Right ventricle myocardium inferior (tissue), 1 donor: Measurements from ENCODE around the gene VOPP1. TPM values are rescaled to one million over a fixed set of nuclear protein-coding genes. Genes with fewer than 3 reads are reported as not detected.

Experiments used
- ATAC-seq: fragments of 200-7000 bp; cut with Tn5 transposase; one replicate; pipeline ENCODE4 v1.9.1; 2020; ENCODE audit warnings: mild to moderate bottlenecking, moderate library complexity
- DNase-seq: peaks from one replicate; pipeline ENCODE4 v3.0.0; 2021; ENCODE audit errors: missing footprints
- intact Hi-C: fragments of 100-400 bp; cut with DNase I; formaldehyde crosslinking; loops from one replicate; pipeline ENCODE4 v1.11.0; 2022
- total RNA-seq: library from RNA; stranded (reverse); fragmentation: NEBNext Ultra II Directional; extraction: Animal tissue kit (Norgen Biotek cat#: 25700); gene quantifications from one replicate; pipeline ENCODE4 v1.2.1, GENCODE V29; 2021
- donor health status: DM: no; HTN: yes; CAD: no; lungs with severe emphysema.

Gene VOPP1
- total RNA-seq, 1 donor from 2014 or later = 23.1 TPM

DNA sequence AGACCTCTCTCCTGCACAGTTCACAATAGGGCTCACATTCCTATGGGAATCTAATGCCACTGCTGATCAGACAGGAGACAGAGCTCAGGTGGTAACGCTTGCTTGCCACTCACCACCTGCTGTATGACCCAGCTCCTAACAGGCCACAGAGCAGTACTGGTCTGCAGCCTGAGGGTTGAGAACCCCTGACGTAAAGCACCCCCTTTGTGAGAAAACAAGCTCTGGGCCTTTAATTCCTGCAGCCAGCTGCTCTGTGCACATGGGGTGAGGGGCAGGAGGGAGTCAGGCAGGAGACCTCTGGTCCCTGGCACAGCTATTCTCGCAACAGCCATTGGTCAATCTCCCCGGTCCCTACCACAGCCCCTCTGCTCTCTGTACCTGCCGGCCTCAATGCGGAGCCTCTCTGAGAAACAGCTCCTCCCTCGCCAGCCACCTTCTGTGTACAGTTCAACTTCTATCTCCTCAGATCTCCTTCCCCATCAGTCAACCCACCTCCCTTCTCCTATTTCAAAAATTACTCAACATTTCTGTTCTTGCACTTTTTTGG lies 105.2 kb downstream of the VOPP1 start:
- ATAC-seq (peak; percentile 8), DNase-seq (no peak)
- intact Hi-C loops = no loop called here

GRCh38 chr7:55465691-55466090 lies 106.6 kb downstream of the VOPP1 start:
- DNase-seq = no peak
- intact Hi-C loops = no loop called here
- no peak for ATAC-seq

DNA sequence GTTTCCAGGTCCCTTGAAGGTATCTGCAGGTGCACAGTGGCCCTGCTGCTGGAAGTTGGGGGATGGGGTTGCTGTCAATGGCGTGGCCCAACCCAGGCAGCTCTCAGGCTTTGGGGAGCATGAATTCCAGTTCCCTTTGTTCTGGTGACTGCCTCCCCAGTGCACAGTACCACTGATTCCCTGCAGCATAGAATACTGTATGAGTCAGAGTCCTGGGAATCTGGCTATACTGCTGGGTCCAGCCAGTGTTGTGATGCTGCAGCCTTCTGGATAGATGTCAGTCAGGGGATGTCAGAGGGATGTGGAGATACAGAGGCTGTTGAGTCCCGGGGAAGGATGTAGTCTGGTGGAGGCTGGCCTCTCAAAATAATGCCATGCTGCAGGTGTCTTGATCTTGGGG lies 107.9 kb downstream of the VOPP1 start:
- intact Hi-C loops = no loop called here

GRCh38 chr7:55463686-55464262 lies 108.5 kb downstream of the VOPP1 start:
- intact Hi-C loops = no loop called here
- ATAC-seq (no peak), DNase-seq (no peak)

More for the DNA sequence above, 107.9 kb downstream of the VOPP1 start:
- ATAC-seq = no peak
- no peak for DNase-seq

- intact Hi-C loops = no loop called here
- DNase-seq (no peak), ATAC-seq (no peak)
These were observed 114.0 kb downstream of the VOPP1 start for GRCh38 chr7:55458351-55458750.

- ATAC-seq = no peak
- intact Hi-C loops = no loop called here
- DNase-seq = no peak
These were observed 114.5 kb downstream of the VOPP1 start for GRCh38 chr7:55457801-55458200.

GRCh38 chr7:55452971-55453370 lies 119.3 kb downstream of the VOPP1 start:
- intact Hi-C loops = no loop called here
- ATAC-seq = no peak
- no peak for DNase-seq

DNA sequence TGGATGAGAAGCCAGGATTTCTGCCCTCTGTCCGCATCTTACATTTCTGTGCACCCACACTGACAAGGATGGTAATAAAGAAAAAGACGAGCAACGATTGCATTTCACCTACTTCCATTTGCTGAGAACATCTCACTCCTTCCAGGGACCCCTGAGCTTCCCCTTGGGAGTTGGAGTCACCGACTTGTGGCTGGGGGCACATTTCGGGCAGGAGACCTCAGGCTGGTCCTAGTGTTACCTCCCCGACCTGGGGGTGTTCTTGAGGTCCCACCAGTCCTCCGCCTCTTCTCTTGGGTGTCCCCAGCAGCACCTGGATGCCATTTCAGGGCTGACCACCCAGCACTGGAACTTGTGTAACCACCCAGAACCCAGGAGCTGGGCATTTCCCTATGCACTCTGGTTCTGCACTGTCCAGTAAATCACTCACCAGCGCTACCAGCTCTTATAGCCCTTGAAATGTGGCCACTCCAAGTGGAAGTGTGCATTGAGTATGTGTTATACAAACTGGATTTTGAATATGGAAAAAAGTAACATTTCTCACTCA lies 122.2 kb downstream of the VOPP1 start:
- intact Hi-C loops = no loop called here
- DNase-seq (no peak), ATAC-seq (no peak)

DNA sequence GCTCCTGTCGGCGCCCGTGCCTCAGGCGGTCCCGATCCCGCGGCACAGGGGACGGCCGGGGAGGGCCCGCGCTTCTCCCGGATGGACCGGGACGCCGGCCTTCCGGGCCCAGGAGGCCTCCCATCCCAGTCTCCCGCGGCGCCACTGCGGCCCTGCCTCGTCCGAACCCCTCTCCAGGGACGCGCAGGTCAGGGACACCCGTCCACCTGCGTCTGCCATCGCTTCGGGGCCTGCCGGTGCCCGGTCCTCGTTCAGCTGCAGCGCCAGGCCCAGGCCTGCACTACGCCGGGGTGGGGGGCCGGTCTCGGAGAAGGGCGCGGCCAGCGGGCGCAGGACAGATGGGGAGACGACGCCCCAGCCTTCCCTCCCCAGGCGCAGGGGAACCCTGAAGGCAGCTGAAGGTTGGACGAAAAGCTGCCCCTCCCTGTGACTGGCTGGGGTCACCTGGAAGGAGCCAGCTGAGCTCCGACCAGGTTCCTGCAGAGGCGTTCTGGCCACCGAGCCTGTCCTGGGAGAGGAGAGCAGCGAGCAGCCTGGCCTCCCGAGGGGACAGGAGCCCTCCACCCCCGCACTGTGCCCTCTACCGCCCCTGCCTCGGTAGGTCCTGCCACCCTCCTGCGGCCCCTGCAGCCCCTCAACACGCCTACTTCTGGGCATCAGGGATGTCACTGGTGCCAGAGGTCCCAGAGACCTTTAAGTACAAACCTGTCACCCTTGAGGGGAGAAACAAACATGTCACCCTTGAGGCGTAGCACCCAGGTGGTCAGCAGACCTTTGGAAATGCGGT lies 122.9 kb downstream of the VOPP1 start:
- no peak for ATAC-seq
- intact Hi-C loops = no loop called here

DNA sequence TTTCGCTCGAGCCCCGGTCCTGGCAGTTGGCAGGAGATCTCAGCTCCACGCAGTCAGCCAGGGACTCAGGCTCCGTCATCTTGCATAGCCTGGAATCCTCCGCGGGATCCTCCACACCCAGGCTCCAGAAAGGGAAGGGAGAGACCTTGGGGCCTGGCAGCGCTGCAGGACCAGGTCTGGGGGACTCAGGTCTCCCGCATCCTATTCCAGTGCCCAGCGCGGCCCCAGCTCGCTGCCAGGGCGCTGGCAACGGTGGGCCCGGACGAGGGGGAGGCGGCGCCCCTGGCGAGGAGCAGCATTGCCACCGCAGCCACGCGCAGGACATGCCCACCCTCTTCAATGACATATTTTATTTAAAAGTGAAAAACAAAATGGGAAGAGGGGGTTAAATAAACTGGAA lies 123.8 kb downstream of the VOPP1 start:
- DNase-seq = no peak
- no peak for ATAC-seq
- intact Hi-C loops = no loop called here

More for the DNA sequence above, 122.9 kb downstream of the VOPP1 start:
- DNase-seq = no peak

DNA sequence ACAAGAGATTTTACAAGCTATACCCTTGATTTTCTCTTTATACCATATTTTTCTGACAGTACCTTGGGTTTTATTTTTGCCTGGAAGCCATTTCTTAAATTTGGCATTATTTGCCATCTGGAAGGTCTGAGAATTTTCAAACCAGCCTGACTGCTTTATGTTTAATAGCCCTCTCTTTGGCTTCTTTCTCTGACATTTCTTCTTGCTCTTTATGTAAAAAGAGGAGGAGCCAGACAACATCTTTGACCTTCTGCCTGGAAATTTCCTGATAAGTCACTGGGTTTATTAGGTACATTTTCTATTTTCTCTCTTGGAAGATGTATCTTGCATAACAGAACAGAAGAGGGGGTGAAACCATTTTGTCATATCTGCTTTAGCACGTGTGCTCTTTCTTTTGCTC lies 127.5 kb downstream of the VOPP1 start:
- DNase-seq = no peak
- intact Hi-C loops = no loop called here

GRCh38 chr7:55441774-55442522 lies 130.4 kb downstream of the VOPP1 start:
- no peak for ATAC-seq
- intact Hi-C loops = no loop called here

More for the DNA sequence above, 127.5 kb downstream of the VOPP1 start:
- no peak for ATAC-seq

DNA sequence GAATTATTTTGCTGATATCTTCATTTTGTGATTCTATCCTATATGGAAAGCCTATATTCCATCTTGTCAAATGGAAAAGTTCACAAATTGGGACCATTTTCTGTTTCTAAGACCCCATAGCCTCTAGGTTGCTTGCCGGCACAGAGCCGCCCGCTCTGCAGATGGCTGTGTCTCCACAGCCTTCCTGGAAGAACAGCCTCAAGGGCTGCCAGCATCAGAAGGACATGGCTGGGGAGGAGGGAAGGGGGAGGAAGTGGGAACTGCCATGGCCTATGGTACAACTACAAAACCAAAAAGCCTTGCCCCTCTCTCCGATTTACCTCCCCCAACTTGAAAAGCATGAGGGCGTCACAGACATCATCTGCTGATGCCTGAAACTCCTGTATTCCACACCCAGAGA lies 131.3 kb downstream of the VOPP1 start:
- intact Hi-C loops = no loop called here
- ATAC-seq = no peak

More at GRCh38 chr7:55441774-55442522, 130.4 kb downstream of the VOPP1 start:
- DNase-seq = no peak

GRCh38 chr7:55440040-55440690 lies 132.1 kb downstream of the VOPP1 start:
- peak; percentile 28 for ATAC-seq
- DNase-seq = no peak
- intact Hi-C loops = no loop called here

More for the DNA sequence above, 131.3 kb downstream of the VOPP1 start:
- no peak for DNase-seq

GRCh38 chr7:55439627-55440026 lies 132.7 kb downstream of the VOPP1 start:
- intact Hi-C loops = no loop called here
- DNase-seq (no peak), ATAC-seq (peak; percentile 5)

- intact Hi-C loops = no loop called here
- DNase-seq (no peak), ATAC-seq (peak; percentile 69)
These were observed 133.4 kb downstream of the VOPP1 start for GRCh38 chr7:55438757-55439525.

DNA sequence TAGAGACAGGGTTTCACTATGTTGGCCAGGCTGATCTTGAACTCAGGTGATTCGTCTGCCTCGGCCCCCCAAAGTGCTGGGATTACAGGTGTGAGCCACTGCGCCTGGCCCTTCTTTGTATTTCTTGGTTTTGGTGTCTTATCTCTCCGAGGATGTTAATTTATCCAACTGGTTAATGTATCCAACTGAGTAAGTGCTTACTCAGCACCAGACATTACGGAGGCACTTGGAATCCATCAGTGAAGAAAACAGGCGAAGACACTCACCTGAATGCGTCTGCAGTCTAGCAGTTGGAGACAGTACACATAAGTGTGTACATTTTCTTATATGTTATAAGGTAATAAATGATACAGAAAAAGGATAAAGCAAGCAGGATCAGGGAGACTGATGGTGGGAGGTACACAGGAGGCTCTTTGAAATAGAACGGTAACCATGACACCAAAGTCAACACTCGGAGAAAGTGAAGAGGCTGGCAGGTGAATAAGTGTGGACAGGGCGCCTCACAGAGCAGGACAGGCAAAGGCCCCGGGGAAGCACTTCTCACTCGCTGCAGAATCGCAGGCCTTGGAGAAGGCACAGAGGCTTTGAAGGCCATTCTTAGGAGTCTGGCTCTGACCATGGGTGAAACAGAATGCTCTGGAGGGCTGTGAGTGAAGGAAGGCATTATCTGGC lies 134.1 kb downstream of the VOPP1 start:
- no peak for ATAC-seq
- DNase-seq = no peak
- intact Hi-C loops = no loop called here
